ENCODE measurements around the gene CAPN9.
A peak's percentile ranks its signal among the peaks of the same experiment; 100 is the strongest.

The CAPN9 gene

GRCh38 chr1:230796626-230797025 lies 49.4 kb downstream of the CAPN9 start:
- no peak for DNase-seq (ENCODE audit: low spot score)

- no peak for DNase-seq (ENCODE audit: low spot score)
These were observed 50.3 kb downstream of the CAPN9 start for GRCh38 chr1:230797376-230797920.

- peak; percentile 88 for DNase-seq (ENCODE audit: low spot score)
These were observed 50.8 kb downstream of the CAPN9 start for GRCh38 chr1:230797942-230798365.

- no peak for DNase-seq (ENCODE audit: low spot score)
These were observed 51.3 kb downstream of the CAPN9 start for GRCh38 chr1:230798491-230798890.

- DNase-seq (ENCODE audit: low spot score) = no peak
These were observed 54.0 kb downstream of the CAPN9 start for GRCh38 chr1:230800891-230801840.

- DNase-seq (ENCODE audit: low spot score) = no peak
These were observed 57.2 kb downstream of the CAPN9 start for GRCh38 chr1:230804396-230804795.

GRCh38 chr1:230806552-230806951 lies 59.4 kb downstream of the CAPN9 start:
- DNase-seq (ENCODE audit: low spot score) = no peak

- DNase-seq (ENCODE audit: low spot score) = peak; percentile 100
These were observed 59.8 kb downstream of the CAPN9 start for GRCh38 chr1:230807029-230807428.

GRCh38 chr1:230807561-230808280 lies 60.5 kb downstream of the CAPN9 start:
- peak; percentile 97 for DNase-seq (ENCODE audit: low spot score)

GRCh38 chr1:230808281-230808872 lies 61.2 kb downstream of the CAPN9 start:
- no peak for DNase-seq (ENCODE audit: low spot score)

- DNase-seq (ENCODE audit: low spot score) = peak; percentile 67
These were observed 62.2 kb downstream of the CAPN9 start for GRCh38 chr1:230809256-230809990.

GRCh38 chr1:230812568-230812967 lies 65.4 kb downstream of the CAPN9 start:
- no peak for DNase-seq (ENCODE audit: low spot score)

- DNase-seq (ENCODE audit: low spot score) = no peak
These were observed 67.9 kb downstream of the CAPN9 start for GRCh38 chr1:230814949-230815692.

- DNase-seq (ENCODE audit: low spot score) = no peak
These were observed 68.8 kb downstream of the CAPN9 start for GRCh38 chr1:230816018-230816417.

- no peak for DNase-seq (ENCODE audit: low spot score)
These were observed 71.2 kb downstream of the CAPN9 start for GRCh38 chr1:230818367-230818766.

- no peak for DNase-seq (ENCODE audit: low spot score)
These were observed 71.7 kb downstream of the CAPN9 start for GRCh38 chr1:230818901-230819300.

- DNase-seq (ENCODE audit: low spot score) = no peak
These were observed 72.8 kb downstream of the CAPN9 start for GRCh38 chr1:230819976-230820375.

GRCh38 chr1:230820568-230820967 lies 73.4 kb downstream of the CAPN9 start:
- DNase-seq (ENCODE audit: low spot score) = peak; percentile 94

GRCh38 chr1:230821346-230821745 lies 74.2 kb downstream of the CAPN9 start:
- peak; percentile 55 for DNase-seq (ENCODE audit: low spot score)

- DNase-seq (ENCODE audit: low spot score) = no peak
These were observed 74.9 kb downstream of the CAPN9 start for GRCh38 chr1:230822092-230822581.

- peak; percentile 47 for DNase-seq (ENCODE audit: low spot score)
These were observed 76.2 kb downstream of the CAPN9 start for GRCh38 chr1:230823426-230823825.

All from globus pallidus (tissue), 1 donor.